Measurements from ENCODE around the gene EFL1.
"Not testable (repeated sequence)": the region's sequence is repeated elsewhere in the genome, so short reads cannot be mapped to it uniquely, and the experiment has no call there.

Gene EFL1

DNA sequence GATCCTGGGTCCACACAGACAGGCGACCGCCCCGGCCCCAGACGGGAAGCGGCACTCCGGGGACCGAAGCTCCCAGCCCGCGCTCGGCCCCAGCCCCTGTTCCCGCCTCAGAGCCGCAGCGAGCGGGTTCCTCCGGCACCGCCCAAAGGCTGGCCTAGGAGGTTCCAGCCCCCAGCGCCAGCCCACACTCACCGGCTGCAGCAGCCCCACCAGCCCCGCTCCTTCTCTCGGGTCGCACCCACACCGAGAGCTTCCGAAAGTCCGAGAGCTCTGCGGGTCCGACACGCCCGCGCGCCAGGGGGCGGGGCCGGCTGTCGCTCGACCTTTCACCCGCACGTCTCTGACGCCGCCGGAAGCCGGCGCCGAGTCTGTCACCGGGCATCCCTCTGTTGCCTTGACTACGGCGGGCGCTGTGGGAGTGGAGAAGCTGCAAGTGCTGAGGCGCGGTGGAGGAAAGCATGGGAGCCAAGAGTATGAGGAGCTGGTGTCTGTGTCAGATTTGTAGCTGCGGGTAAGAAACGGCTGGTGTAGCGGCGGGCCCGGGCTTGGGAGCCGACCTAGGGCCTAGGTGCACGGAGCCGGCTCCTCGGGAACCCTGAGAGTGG is at the start of gene EFL1, which contains the start of gene SAXO2:
Gene EFL1, minus strand, starts transcription at position 313 of the 605 bp plus-strand sequence. CDS start 956 bp downstream, outside the sequence.
Gene SAXO2, plus strand, starts transcription at position 397 of the 605 bp plus-strand sequence. Its CDS starts 62 bp downstream, at position 459.
- DNase-seq = peak; percentile 95
- Mint-ChIP-seq H3K4me3 (peak within 1 kb of the TSS; percentile 94), H3K9me3 (no peaks in the 10 kb centered on the region), H3K27me3 (ENCODE audit: low read depth, poor library complexity) (peaks cover 4% of the 10 kb centered on the region), H3K4me1 (peaks cover 39% of the 10 kb centered on the region), H3K36me3 (ENCODE audit: low read depth) (peaks cover 12% of the 10 kb centered on the region), H3K27ac (peak within 1 kb of the TSS; percentile 87)
- TF ChIP-seq, protein P1, sequence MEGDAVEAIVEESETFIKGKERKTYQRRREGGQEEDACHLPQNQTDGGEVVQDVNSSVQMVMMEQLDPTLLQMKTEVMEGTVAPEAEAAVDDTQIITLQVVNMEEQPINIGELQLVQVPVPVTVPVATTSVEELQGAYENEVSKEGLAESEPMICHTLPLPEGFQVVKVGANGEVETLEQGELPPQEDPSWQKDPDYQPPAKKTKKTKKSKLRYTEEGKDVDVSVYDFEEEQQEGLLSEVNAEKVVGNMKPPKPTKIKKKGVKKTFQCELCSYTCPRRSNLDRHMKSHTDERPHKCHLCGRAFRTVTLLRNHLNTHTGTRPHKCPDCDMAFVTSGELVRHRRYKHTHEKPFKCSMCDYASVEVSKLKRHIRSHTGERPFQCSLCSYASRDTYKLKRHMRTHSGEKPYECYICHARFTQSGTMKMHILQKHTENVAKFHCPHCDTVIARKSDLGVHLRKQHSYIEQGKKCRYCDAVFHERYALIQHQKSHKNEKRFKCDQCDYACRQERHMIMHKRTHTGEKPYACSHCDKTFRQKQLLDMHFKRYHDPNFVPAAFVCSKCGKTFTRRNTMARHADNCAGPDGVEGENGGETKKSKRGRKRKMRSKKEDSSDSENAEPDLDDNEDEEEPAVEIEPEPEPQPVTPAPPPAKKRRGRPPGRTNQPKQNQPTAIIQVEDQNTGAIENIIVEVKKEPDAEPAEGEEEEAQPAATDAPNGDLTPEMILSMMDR (IDR thresholded peaks at IDR 0.05) = no peak

DNA sequence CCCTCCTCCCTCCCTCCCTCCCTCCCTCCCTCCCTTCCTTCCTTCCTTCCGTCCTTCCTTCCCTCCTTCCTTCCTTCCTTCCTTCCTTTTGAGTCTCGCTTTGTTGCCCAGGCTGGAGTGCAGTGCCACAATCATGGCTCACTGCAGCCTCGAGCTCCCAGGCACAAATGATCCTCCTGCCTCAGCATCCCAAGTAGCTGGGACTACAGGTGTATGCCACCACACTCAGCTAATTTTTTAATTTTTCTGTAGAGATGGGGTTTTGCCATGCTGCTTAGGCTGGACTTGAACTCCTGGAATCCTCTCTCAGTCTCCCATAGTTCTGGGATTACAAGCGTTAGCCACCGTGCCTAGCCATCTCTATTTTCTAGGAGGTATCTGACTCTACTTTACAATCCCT is 48.8 kb upstream of the EFL1 start:
- peaks cover 16% of the 10 kb centered on the region for H3K9me3 Mint-ChIP-seq
- DNase-seq; H3K27ac Mint-ChIP-seq; H3K36me3 Mint-ChIP-seq (ENCODE audit: low read depth); H3K4me3 Mint-ChIP-seq: not testable (repeated sequence)
- H3K4me1 Mint-ChIP-seq = peaks cover 15% of the 10 kb centered on the region
- peaks cover 27% of the 10 kb centered on the region for H3K27me3 Mint-ChIP-seq (ENCODE audit: low read depth, poor library complexity)

DNA sequence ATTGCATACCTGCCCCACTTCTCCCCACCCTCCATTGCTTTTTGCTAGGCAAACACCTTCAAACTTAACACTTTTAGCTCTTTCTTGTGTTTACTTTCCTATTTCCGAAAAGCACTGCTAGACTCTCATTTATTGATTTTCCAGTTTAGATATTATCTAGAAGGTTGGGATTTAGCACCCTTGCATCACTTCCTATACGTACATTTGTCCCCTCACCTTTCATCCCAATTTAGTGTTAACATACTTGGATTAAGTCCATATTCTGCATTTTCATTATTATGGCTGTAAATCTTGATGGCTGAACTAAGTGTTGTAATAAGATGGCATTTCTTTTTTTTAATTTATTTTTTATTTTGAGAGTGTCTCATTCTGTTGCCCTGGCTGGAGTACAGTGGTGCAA is 47.3 kb upstream of the EFL1 start:
- Mint-ChIP-seq H3K4me1 (peaks cover 11% of the 10 kb centered on the region), H3K36me3 (ENCODE audit: low read depth) (no peaks in the 10 kb centered on the region), H3K4me3 (no peak overlapping the region), H3K9me3 (peaks cover 16% of the 10 kb centered on the region), H3K27ac (no peak overlapping the region), H3K27me3 (ENCODE audit: low read depth, poor library complexity) (peaks cover 24% of the 10 kb centered on the region)
- DNase-seq = no peak
- TF ChIP-seq, protein P1 (IDR thresholded peaks at IDR 0.05) = no peak

DNA sequence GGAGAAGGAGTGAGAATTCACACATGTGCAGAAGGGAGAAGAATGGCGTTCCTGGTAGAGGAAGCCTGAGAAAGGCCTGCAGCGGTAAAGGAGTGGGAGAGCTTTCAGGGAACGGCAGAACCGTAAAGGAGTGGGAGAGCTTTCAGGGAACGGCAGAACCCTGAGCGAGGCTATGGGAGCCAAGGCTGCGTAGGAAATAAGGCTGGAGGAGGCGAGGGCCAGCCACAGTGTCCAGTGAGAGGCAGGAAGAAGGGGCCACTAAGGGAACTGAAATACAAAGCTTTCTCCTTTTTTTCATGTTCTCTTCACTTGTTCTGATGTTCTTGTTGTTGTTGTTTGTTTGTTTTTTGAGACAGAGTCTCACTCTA is 45.2 kb upstream of the EFL1 start:
- Mint-ChIP-seq H3K4me3 (no peak overlapping the region), H3K36me3 (ENCODE audit: low read depth) (no peaks in the 10 kb centered on the region), H3K4me1 (peaks cover 5% of the 10 kb centered on the region), H3K9me3 (peaks cover 16% of the 10 kb centered on the region), H3K27ac (no peak overlapping the region), H3K27me3 (ENCODE audit: low read depth, poor library complexity) (peaks cover 24% of the 10 kb centered on the region)
- TF ChIP-seq, protein P1 (IDR thresholded peaks at IDR 0.05) = no peak
- no peak for DNase-seq

DNA sequence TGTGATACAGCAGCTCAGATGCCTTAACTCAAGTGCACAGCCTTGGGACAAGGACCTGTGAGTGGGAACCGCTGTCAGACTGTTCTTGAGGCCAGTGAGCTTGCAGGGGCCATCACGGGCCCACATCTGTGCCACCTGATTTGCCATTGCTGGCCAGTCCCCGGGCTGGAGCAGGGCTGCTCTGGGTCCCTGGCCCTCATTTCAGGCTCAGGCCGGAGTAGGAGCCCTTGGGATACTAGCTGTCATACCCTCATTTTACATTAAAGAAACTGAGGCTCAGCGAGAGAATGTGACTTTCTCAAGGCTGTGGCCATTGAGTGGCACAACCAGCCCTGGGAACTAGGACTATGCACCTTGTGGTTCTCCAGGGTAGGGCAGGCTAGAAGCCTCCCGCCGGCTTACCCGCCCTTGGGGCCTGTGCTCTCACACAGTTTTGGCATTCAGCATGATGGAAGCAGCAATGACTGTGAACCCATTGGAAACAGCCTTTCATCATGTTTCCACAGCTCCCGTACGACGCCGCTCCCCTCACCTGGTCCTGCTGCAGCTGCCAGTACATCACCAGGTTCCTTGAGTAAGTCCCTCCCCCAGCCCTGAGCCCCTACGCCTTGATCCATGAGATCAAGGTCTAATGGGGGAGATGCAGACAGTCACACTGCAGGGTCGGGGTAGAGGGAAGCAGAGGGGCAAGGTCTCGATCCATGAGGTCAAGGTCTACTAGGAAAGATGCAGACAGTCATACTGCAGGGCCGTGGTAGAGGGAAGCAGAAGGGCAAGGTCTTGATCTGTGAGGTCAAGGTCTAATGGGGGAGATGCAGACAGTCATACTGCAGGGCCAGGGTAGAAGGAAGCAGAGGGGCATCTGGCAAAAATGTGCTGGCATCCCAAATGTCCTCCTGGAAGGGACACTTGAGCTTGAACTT is 44.5 kb upstream of the EFL1 start:
- Mint-ChIP-seq H3K4me1 (peaks cover 5% of the 10 kb centered on the region), H3K27ac (no peak overlapping the region), H3K27me3 (ENCODE audit: low read depth, poor library complexity) (peaks cover 23% of the 10 kb centered on the region), H3K9me3 (peaks cover 16% of the 10 kb centered on the region), H3K4me3 (no peak overlapping the region), H3K36me3 (ENCODE audit: low read depth) (no peaks in the 10 kb centered on the region)
- no peak for DNase-seq
- TF ChIP-seq, protein P1 (IDR thresholded peaks at IDR 0.05) = no peak

DNA sequence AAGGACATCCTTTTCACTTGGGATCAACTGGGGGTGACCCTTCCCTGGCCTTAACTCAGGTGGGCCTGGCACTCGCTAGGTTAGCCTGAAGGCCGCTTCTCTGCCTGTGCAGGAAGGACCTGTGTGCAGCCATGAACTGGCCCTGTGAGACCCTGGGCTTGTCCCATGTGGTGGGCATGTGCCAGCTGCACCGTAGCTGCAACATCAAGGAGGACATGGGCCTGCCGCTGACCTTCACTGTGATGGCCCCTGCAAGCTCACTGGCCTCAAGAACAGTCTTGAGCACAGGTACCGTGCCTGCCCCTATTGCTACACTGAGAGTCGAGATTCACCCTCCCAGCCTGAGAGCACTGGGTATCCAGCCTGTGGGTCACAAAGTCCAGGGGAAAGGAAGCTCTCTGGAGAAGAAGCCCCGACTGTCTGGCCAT is 43.1 kb upstream of the EFL1 start:
- Mint-ChIP-seq H3K36me3 (ENCODE audit: low read depth) (no peaks in the 10 kb centered on the region), H3K9me3 (peaks cover 5% of the 10 kb centered on the region), H3K27ac (no peak overlapping the region), H3K4me1 (peaks cover 5% of the 10 kb centered on the region), H3K27me3 (ENCODE audit: low read depth, poor library complexity) (peaks cover 12% of the 10 kb centered on the region), H3K4me3 (no peak overlapping the region)
- TF ChIP-seq, protein P1 (IDR thresholded peaks at IDR 0.05) = no peak
- no peak for DNase-seq
